ENCODE results near the gene MRPL28. TPM values are rescaled to one million over a fixed set of nuclear protein-coding genes. Genes with fewer than 3 reads are reported as not detected.

The MRPL28 gene
- total and polyA plus RNA-seq, 4 donors: 28.3 to 63.4 (median 50.1) TPM

GRCh38 chr16:372302-372983, 2.1 kb upstream of the MRPL28 start:
- no peak overlapping the region for H3K4me3 ChIP-seq (ENCODE audit: low read depth in 1 of 3, low read length in 3 of 3)
- H3K4me1 ChIP-seq (ENCODE audit: control insufficient read depth in 4 of 4, insufficient read depth in 4 of 4, low read length in 3 of 4): peaks cover 4 to 18% (median 15%) of the 10 kb centered on the region in 4 donors
- WGBS: 96% methylated on average over 19 of the region's 19 CpGs
- no peak overlapping the region for H3K9ac ChIP-seq (ENCODE audit: low read depth in 1 of 2, low read length in 2 of 2)
- peaks cover 0 to 50% (median 18%) of the 10 kb centered on the region in 4 donors for H3K36me3 ChIP-seq (ENCODE audit: control insufficient read depth in 4 of 4, insufficient read depth in 3 of 4, low read depth in 1 of 4, low read length in 3 of 4)
- H3K27me3 ChIP-seq (ENCODE audit: control insufficient read depth in 4 of 4, insufficient read depth in 4 of 4, low read length in 3 of 4): no peaks in the 10 kb centered on the region
- TF ChIP-seq RAD21 (IDR thresholded peaks at IDR 0.05) (no peak), FOXA2 (IDR thresholded peaks at IDR 0.05) (no peak), NR2F2 (IDR thresholded peaks at IDR 0.05) (no peak), FOXA1 (IDR thresholded peaks at IDR 0.05) (no peak), REST (IDR thresholded peaks at IDR 0.05) (no peak), HNF4A (conservative IDR thresholded peaks at IDR 0.05) (no peak), SP1 (IDR thresholded peaks at IDR 0.05) (no peak), YY1 (IDR thresholded peaks at IDR 0.05) (no peak), EGR1 (IDR thresholded peaks at IDR 0.05; ENCODE audit: low read depth in 2 of 2) (no peak), TAF1 (conservative IDR thresholded peaks at IDR 0.05) (no peak), JUND (IDR thresholded peaks at IDR 0.05) (no peak), RXRA (IDR thresholded peaks at IDR 0.05) (no peak), ATF3 (IDR thresholded peaks at IDR 0.05) (no peak)
- TF ChIP-seq, protein P1, sequence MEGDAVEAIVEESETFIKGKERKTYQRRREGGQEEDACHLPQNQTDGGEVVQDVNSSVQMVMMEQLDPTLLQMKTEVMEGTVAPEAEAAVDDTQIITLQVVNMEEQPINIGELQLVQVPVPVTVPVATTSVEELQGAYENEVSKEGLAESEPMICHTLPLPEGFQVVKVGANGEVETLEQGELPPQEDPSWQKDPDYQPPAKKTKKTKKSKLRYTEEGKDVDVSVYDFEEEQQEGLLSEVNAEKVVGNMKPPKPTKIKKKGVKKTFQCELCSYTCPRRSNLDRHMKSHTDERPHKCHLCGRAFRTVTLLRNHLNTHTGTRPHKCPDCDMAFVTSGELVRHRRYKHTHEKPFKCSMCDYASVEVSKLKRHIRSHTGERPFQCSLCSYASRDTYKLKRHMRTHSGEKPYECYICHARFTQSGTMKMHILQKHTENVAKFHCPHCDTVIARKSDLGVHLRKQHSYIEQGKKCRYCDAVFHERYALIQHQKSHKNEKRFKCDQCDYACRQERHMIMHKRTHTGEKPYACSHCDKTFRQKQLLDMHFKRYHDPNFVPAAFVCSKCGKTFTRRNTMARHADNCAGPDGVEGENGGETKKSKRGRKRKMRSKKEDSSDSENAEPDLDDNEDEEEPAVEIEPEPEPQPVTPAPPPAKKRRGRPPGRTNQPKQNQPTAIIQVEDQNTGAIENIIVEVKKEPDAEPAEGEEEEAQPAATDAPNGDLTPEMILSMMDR (IDR thresholded peaks at IDR 0.05; ENCODE audit: low read depth, low read length, missing input control): no peak
- H3K9me3 ChIP-seq (ENCODE audit: control insufficient read depth in 4 of 4, low read length in 3 of 4): no peaks in the 10 kb centered on the region
- H3K27ac ChIP-seq (ENCODE audit: low read depth in 1 of 2, low read length in 2 of 2): no peak overlapping the region
- DNase-seq (ENCODE audit: low spot score): no peak

DNA sequence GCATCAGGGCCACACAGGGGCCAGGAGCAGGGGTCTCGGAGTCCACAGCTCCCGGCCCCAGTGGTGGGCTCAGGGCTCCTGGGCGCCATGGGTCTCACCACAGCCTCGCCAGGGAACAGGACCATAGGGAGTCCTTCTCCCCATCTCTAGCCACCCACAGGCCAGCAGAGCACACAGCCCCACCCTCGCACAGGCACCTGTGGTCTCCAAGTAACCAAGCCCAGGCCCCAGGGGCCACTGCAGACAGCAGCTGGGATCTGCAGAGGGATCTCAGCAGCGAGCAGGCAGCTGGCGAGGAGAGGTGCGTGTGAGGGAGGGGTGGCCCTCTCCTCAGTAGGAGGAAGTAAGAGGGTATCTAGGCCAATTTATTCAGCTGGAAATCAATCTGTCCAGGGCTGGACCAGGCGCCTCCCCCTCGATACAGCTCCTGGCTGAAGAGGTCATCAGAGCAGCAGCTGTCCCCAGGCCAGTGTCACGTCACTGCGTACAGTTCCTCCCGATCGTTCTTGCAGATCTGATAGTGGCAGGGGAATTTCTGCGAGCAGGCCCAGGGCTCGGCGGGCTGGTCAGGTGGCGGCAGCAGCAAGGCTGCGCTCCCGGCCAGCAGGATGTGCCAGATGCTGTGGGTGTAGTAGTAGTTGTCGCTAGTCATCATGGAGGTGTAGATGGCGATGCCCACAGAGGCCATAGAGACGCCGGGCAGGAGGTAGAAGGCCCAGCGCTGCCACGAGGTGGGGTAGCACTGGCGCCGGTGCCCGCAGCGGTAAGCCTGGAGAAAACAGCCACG, 1.4 kb upstream of the MRPL28 start:
- Histone ChIP-seq H3K9ac (ENCODE audit: low read depth in 1 of 2, low read length in 2 of 2) (no peak overlapping the region), H3K9me3 (ENCODE audit: control insufficient read depth in 4 of 4, low read length in 3 of 4) (no peaks in the 10 kb centered on the region), H3K36me3 (ENCODE audit: control insufficient read depth in 4 of 4, insufficient read depth in 3 of 4, low read depth in 1 of 4, low read length in 3 of 4) (peaks cover 2 to 46% (median 18%) of the 10 kb centered on the region in 4 donors), H3K4me1 (ENCODE audit: control insufficient read depth in 4 of 4, insufficient read depth in 4 of 4, low read length in 3 of 4) (peaks cover 4 to 18% (median 15%) of the 10 kb centered on the region in 4 donors), H3K27ac (ENCODE audit: low read depth in 1 of 2, low read length in 2 of 2) (no peak overlapping the region), H3K27me3 (ENCODE audit: control insufficient read depth in 4 of 4, insufficient read depth in 4 of 4, low read length in 3 of 4) (no peaks in the 10 kb centered on the region), H3K4me3 (ENCODE audit: low read depth in 1 of 3, low read length in 3 of 3) (no peak overlapping the region)
- WGBS: 93% methylated on average over 31 of the region's 31 CpGs
- TF ChIP-seq, protein P2, sequence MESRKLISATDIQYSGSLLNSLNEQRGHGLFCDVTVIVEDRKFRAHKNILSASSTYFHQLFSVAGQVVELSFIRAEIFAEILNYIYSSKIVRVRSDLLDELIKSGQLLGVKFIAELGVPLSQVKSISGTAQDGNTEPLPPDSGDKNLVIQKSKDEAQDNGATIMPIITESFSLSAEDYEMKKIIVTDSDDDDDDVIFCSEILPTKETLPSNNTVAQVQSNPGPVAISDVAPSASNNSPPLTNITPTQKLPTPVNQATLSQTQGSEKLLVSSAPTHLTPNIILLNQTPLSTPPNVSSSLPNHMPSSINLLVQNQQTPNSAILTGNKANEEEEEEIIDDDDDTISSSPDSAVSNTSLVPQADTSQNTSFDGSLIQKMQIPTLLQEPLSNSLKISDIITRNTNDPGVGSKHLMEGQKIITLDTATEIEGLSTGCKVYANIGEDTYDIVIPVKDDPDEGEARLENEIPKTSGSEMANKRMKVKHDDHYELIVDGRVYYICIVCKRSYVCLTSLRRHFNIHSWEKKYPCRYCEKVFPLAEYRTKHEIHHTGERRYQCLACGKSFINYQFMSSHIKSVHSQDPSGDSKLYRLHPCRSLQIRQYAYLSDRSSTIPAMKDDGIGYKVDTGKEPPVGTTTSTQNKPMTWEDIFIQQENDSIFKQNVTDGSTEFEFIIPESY (IDR thresholded peaks at IDR 0.05): no peak
- no peak for TF ChIP-seq HNF4G (IDR thresholded peaks at IDR 0.05)
- TF ChIP-seq NR2F2 (IDR thresholded peaks at IDR 0.05): no peak
- no peak for TF ChIP-seq MAX (IDR thresholded peaks at IDR 0.05)
- no peak for TF ChIP-seq REST (IDR thresholded peaks at IDR 0.05)
- no peak for TF ChIP-seq YY1 (IDR thresholded peaks at IDR 0.05)
- DNase-seq (ENCODE audit: low spot score): no peak

All from liver (tissue), 9 donors.